GM13976 (cell line): ENCODE results near the gene RRBP1.

Experiments used
- DNase-seq: peaks from one replicate; pipeline ENCODE4 v3.0.0; 2012; ENCODE audit warnings: low spot score
- in situ Hi-C: fragments of 300-500 bp; cut with MboI; formaldehyde crosslinking; loops from one replicate; pipeline ENCODE4 v1.12.0; 2022; ENCODE audit warnings: low sequenced_read_pairs, mixed read lengths, inconsistent platforms; ENCODE audit not compliant: unreplicated experiment
- TF ChIP-seq, protein P1 (sequence below): IDR thresholded peaks from 2 replicates; pipeline ENCODE4 v1.5.1; 2012; ENCODE audit warnings: borderline replicate concordance, mild to moderate bottlenecking; ENCODE audit not compliant: insufficient read depth; ENCODE audit errors: extremely low read depth, missing control alignments, control extremely low read depth

Gene RRBP1

DNA sequence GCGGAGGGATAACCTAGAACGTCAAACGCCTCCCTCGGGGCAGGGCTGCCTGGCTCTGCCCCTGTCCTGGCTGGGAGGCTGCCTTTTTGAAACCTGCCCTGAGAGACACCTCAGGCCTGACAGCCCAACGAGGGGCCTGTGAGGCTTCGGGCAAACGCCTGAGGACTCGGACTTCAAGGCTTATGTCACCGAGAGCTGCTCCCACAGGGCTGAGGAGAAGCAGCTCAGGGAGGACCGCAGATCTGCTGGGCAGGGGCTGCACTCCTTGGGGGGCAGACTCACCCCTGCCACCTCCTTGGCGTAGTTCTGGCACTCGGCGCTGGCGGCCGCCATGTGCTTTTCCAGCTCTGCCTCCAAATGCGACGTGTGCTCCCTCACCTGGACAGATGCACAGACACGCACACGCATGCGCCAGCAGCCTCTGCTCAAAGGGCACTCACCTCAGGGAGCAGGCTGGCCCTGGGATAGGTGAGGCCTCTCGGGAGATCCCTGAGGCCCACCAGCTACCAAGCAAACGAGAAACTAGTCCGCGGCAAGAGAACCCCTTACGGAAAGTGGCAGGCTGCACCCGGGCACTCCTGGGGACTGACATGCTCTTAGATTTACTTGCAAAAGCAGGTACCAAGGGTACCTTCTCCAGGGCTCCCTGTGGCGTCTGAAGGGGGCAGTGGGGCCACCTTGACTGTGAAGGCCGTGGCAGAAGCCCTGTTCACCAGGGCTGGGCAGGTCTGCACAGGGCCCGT lies 62.5 kb downstream of the RRBP1 start:
- TF ChIP-seq, protein P1, sequence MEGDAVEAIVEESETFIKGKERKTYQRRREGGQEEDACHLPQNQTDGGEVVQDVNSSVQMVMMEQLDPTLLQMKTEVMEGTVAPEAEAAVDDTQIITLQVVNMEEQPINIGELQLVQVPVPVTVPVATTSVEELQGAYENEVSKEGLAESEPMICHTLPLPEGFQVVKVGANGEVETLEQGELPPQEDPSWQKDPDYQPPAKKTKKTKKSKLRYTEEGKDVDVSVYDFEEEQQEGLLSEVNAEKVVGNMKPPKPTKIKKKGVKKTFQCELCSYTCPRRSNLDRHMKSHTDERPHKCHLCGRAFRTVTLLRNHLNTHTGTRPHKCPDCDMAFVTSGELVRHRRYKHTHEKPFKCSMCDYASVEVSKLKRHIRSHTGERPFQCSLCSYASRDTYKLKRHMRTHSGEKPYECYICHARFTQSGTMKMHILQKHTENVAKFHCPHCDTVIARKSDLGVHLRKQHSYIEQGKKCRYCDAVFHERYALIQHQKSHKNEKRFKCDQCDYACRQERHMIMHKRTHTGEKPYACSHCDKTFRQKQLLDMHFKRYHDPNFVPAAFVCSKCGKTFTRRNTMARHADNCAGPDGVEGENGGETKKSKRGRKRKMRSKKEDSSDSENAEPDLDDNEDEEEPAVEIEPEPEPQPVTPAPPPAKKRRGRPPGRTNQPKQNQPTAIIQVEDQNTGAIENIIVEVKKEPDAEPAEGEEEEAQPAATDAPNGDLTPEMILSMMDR, result no peak
- DNase-seq, result peak; percentile 20
- in situ Hi-C loops, result no loop called here

DNA sequence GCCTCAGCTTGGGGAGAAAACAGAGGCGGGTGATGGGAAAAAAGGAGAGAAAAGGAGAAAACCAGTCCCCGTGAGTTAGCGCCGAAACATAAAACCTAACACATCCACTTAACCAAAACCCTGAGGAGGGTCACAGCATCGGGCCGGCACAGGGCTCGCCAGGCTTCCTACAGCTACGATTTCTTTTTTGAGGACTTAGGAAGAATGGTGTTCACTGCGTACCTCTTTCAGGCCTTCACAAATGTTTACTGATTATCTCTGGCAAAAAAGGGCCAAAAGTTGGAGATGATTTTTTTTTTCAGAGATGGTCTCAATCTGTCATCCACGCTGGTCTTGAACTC lies 63.4 kb downstream of the RRBP1 start:
- in situ Hi-C loops, result no loop called here
- TF ChIP-seq, protein P1, result no peak
- DNase-seq, result no peak

DNA sequence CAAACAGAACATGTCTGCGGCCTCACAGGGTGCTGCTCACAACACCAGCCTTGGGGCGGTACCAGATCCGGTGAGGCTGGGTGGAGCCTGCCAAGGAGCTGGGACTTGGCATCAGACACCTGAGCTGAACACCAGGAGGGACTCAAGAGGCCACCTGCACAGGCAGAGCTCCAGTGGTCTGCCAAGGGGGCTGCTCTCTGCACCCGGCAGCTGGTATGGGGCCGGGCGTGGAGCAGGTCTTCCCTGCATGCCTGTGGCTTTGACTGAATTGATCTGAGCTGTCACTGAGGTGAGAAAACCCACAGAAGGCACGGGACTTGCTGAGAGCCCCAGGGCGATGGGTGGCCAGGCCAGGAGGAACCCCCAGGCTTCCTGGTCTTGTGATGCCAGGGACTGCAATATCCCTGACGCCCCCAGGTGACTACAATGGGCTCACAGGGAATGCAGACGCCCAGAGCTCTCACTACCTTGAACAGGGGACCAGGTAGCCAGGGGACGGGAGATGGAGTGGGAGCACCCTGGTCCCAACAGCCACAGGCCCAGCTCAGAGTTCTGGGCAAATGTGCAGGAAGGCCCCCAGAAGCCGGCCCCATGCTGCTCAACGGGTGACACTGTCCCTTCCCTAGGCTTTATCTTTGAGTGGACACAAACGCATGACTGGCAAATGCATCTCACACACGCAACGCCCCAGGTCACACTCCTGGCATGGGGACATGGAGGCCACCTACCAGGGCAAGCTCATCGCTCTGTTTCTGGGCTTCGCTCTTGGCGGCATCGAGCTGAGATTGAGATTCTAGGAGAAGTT lies 64.0 kb downstream of the RRBP1 start:
- TF ChIP-seq, protein P1, result no peak
- in situ Hi-C loops, result no loop called here
- peak; percentile 36 for DNase-seq

DNA sequence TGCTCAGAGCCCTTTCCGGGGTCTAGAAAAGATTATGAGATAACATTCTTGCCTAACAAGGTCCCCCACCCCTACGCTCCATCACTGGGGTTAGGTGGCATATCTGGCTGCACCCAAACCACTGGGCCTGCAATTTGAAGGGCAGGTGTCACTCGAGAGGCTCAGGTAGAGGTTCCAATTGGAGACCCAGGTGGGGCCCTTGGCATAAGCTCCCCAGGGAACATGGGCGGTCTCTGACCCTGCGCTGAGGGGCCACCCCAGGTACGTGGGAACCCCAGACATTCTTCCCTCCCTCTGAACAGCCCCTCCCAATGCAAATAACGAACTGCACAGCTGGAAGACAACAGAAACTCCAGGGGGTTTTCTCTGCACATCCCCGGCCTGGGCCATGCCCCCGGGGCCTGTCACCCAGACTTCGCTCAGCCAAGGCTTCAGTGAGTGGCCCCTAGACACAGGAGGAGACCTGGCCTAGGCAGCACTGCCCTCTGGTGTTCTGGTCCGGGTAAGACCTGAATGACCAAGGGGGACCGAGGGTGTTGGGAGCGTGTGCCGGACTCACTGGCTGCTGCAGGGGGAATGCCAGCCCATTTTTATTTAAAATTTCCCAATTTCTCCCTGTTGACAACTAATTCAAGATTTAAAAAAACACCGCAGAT lies 64.7 kb downstream of the RRBP1 start:
- in situ Hi-C loops, result no loop called here
- TF ChIP-seq, protein P1, result peak; percentile 53
- DNase-seq, result peak; percentile 79

DNA sequence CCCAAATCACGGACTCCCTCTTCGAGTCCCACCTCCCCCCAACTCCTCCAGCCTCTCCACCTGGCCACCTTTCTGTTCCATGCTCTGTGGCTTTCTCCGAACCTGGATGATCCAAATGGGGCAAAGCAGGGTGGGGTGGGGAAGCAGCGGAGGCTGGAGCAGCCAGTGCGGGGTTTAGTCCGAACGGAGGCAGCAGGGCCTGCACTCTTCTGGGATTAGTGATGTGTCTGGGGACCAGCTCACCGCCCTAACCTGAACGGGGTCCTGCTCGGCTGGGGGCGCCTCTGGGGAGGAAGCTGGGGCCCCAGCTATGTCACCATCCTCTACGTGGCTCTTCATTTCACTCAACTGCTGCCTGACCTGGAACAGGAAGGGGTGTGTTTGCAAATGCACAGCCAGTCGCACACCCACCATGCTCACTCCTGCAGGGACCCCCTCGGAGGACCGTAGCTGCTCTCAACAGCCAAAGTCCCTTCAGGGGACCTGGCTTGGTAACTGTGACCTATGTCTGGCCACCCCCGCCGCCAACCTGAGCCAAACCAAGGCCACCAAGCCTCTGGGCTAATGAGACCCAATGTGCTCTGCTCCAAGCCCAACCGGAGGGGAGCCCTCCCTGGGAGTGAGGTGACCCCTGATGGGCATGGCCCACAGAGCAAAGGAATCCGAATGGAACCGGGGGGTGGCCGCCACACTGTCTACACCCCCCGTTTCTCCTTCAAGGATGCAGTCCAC lies 65.4 kb downstream of the RRBP1 start:
- peak; percentile 24 for DNase-seq
- in situ Hi-C loops, result no loop called here
- TF ChIP-seq, protein P1, result no peak
